Activated CD8-positive, alpha-beta memory T cell treated with anti-CD3 and anti-CD28 coated beads, Interleukin-2, amount 50 U/mL, for 1 hour (primary cell): Measurements from ENCODE around the gene CCND3.

Source experiments
- DNase-seq: peaks from one replicate; pipeline ENCODE4 v3.0.0-alpha.2; 2020; ENCODE audit errors: extremely low read depth

The CCND3 gene

GRCh38 chr6:41941280-41942066 lies at the start of gene CCND3:
TSS of gene CCND3 (minus strand) at chr6:41941808. CDS start at chr6:41941649, 159 bp downstream.
- DNase-seq: no peak

DNA sequence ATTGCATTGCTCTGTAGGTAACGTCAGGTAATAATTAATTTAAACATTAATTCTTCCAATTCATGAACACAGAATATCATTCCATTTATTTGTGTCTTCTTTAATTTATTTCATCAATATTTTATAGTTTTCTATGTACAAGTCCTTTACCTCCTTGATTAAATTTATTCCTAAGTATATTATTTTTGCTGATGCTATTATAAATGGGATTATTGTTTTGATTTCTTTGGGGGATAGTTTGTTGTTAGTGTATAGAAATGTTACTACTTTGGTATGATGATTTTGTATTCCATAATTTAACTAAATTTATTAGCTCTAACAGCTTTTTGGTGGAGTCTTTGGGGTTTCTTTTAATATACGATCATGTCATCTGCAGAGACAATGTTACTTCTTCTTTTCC lies 44.7 kb upstream of the CCND3 start:
- DNase-seq: no peak

- no peak for DNase-seq
Observed at GRCh38 chr6:41984623-41985022, 43.0 kb upstream of the CCND3 start.

- no peak for DNase-seq
Observed at GRCh38 chr6:41976794-41977484, 35.3 kb upstream of the CCND3 start.

DNA sequence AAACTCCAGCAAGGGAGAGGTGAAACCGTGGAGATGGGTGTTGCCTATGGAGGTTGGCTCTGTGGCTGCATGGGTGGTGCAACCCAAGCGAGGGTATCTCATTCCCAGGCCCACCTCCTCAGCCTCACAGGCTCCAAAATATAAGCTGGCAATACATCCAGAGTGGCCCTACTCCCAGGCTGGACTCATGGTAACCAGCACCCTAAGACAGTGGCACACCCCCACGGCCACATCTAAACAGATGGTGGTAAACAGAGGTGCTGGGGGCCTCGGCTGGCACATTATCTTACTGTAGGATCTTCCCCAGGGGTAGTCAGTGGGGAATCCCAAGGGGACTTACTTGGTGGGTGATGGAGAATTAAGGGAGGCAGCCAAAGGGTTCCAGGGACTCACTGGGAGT lies 33.7 kb upstream of the CCND3 start:
- no peak for DNase-seq

- DNase-seq: no peak
Observed at GRCh38 chr6:41974281-41974825, 32.7 kb upstream of the CCND3 start.

- no peak for DNase-seq
Observed at GRCh38 chr6:41972826-41973225, 31.2 kb upstream of the CCND3 start.

GRCh38 chr6:41970436-41970846 lies 28.8 kb upstream of the CCND3 start:
- DNase-seq: no peak

DNA sequence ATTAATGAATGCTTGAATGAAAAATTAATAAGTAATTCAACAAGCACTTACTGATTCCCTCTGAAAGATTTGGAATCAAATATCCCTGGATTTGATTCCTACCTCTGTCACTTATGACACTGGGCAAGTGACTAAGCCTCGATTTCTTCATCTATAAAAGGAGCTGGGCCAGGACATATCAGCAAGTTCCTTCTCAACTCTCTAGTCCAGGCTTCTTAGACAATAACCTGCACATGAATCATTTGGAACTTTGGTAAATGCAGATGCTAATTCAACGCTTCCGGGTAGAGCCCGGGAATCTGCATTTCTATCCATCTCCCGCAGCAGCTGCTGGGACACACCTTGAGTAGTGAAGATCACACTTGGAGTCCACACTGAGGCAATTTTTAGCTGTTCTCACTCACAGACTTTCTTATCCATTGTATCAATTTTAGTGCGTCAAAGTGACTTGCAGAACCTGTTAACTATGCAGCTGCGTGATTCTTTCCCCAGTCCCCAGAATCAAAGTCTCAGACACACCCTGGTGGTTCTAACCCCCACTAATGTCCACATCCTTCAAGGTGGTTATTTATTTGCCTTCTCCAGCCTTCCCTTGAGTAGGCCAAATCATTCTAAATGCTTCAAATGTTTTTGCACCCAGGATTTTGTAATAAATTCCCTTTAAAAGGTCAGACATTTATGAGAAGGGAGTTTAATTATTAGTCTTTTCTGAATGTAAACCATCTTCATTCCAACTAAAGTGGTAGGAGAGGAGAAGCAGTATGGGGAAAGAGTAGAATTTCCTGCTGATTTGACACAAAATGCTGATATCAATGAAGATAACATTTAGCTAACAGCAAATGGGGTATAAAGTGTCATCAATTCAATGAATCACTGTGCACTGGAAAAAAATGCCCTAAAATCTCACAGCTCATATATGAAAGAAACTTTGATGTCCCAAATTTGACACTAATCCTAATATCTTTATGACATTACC lies 26.0 kb upstream of the CCND3 start:
- DNase-seq: no peak

GRCh38 chr6:41966961-41967311 lies 25.3 kb upstream of the CCND3 start:
- no peak for DNase-seq

- DNase-seq: no peak
Observed at GRCh38 chr6:41966214-41966920, 24.8 kb upstream of the CCND3 start.

- DNase-seq: no peak
Observed at GRCh38 chr6:41965429-41966213, 24.0 kb upstream of the CCND3 start.

- DNase-seq: no peak
Observed at GRCh38 chr6:41964201-41964887, 22.7 kb upstream of the CCND3 start.

DNA sequence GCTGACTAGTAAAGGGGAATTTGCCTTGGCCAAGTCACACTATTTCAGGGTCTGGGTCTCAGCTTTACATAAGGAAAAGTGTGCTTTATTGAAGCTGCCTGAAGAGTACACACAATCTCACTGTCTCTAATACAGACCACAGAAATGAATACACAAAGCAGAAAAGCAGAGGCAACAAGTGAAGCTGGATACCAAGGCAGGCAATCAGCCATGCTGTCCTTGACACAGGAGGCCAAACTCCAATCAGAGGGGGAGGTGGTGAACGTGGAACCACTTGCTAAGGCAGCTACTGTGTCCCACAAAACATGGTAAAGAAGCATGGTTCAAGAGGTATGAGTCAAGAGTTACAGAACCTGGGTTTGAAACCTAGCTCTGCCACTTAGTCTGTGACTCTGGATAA lies 21.8 kb upstream of the CCND3 start:
- no peak for DNase-seq

DNA sequence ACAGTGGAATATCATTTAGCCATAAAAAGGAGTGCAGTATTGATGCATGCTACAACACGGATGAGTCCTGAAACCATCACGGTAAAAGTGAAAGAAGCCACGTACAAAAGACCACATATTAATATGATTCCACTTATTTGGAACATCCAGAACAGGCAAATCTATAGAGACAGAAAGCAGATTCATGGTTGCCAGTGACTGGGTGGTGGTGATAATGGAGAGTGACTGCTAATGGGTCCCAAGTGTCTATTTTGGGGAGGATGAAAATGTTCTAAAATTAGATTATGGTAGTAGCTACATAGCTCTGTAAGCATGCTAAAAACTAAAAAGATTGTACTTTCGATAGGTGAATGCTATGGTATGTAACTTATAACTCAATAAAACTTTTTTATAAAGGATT lies 18.4 kb upstream of the CCND3 start:
- DNase-seq: no peak

DNA sequence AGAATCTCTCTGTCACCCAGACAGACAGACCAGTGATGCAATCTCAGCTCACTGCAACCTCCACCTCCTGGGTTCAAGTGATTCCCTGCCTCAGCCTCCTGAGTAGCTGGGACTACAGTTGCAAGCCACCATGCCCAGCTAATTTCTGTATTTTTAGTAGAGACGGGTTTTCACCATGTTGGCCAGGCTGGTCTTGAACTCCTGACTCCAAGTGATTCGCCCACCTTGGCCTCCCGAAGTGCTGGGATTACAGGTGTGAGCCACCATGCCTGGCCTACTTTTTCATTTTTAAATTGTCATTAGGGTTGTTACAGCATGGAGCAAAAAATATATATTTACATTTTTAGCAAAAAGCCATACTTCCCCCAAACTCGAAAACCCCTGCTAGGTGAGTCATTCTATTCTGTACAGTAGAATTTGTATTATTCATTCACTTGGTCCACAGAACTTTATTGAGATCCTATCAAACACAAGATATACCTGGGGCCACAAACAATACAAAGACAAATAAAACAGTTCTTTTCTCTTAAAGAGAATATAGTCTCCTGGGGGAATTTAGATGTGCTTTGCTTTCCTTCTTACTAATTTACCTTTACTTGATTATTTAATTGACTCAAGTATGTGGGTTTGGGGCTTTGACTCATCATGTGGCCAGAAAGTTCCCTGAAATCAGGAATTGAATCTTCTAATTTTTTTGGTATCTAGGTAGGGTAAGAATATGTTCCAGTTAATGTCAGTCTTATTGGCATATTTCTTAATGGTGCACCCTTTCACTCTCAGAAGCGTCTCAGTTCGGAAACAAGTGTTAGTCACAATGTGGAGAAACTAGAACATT lies 16.6 kb upstream of the CCND3 start:
- DNase-seq: no peak

- no peak for DNase-seq
Observed at GRCh38 chr6:41957117-41957516, 15.5 kb upstream of the CCND3 start.

DNA sequence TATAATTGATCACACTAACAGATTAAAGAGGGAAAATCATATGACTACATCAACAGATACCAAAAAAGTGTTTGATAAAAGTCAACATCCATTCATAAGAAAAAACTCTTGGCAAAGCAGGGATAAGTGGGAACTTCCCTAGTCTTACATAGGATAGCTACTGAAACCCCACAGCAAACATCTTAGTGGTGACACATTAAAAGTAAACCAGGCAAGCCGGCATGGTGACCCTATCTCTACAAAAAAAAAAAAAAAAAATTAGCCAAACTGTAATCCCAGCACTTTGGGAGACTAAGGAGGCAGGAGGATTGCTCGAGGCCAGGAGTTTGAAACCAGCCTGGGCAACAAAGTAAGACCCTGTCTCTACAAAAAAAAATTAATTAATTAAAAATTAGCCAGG lies 13.8 kb upstream of the CCND3 start:
- DNase-seq: no peak

GRCh38 chr6:41954668-41955067 lies 13.1 kb upstream of the CCND3 start:
- no peak for DNase-seq
